ENCODE data around the gene CTTNBP2. TPM values are rescaled to one million over a fixed set of nuclear protein-coding genes. Genes with fewer than 3 reads are reported as not detected.

The CTTNBP2 gene
- total RNA-seq, 4 donors from 2014 or later, result 2.6 to 6.2 (median 4.3) TPM

DNA sequence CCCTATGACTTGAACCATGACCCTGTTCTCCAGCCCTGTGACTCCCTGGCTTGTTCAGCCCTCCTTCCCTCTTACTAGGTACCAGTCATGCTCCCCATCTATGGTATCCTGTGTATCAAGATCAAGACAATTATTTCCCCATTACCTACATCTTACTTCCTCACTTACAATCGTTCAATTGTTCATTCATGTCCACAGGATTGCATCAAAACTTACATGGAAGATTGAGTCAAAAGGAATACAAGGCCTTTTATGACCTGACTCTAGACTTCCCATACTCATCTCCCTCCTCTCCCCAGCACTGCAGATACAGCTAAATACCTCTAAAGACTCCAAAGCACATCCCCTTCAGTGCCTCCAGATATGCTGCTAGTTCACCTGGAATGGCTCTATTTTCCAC lies 109.2 kb downstream of the CTTNBP2 start:
- intact Hi-C loops (cut with DNase I; ENCODE audit: low total_unique reads), result no loop called here
- H3K9me3 ChIP-seq, result no peaks in the 10 kb centered on the region
- TF ChIP-seq EP300 (IDR thresholded peaks at IDR 0.05; ENCODE audit: low read depth) (no peak), POLR2A (IDR thresholded peaks at IDR 0.05) (no peak), POLR2AphosphoS5 (IDR thresholded peaks at IDR 0.05) (no peak)
- TF ChIP-seq, protein P1, sequence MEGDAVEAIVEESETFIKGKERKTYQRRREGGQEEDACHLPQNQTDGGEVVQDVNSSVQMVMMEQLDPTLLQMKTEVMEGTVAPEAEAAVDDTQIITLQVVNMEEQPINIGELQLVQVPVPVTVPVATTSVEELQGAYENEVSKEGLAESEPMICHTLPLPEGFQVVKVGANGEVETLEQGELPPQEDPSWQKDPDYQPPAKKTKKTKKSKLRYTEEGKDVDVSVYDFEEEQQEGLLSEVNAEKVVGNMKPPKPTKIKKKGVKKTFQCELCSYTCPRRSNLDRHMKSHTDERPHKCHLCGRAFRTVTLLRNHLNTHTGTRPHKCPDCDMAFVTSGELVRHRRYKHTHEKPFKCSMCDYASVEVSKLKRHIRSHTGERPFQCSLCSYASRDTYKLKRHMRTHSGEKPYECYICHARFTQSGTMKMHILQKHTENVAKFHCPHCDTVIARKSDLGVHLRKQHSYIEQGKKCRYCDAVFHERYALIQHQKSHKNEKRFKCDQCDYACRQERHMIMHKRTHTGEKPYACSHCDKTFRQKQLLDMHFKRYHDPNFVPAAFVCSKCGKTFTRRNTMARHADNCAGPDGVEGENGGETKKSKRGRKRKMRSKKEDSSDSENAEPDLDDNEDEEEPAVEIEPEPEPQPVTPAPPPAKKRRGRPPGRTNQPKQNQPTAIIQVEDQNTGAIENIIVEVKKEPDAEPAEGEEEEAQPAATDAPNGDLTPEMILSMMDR (IDR thresholded peaks at IDR 0.05), result no peak
- H3K27ac ChIP-seq, result no peak overlapping the region
- in situ Hi-C loops (cut with MboI; ENCODE audit: low pct_ligation_motif_present in 1 of 4, low pct_unique_long_range_greater_than_20kb in 1 of 4, low sequenced_read_pairs in 3 of 4), result loop anchor here in 2 of 4 donors (25.0 kb wide), 1 partner anchor 348 kb away; no protein-coding TSS in a partner anchor
- no peaks in the 10 kb centered on the region for H3K4me1 ChIP-seq
- DNase-seq, result no peak
- no peak overlapping the region for H3K4me3 ChIP-seq
- H3K27me3 ChIP-seq, result no peaks in the 10 kb centered on the region
- H3K36me3 ChIP-seq, result peaks cover 0 to 1% (median 0%) of the 10 kb centered on the region in 4 donors
- WGBS, 2 donors (ENCODE audit: low coverage in 1 of 2), result 50 to 67% methylated on average over 1 of the region's 1 CpG

DNA sequence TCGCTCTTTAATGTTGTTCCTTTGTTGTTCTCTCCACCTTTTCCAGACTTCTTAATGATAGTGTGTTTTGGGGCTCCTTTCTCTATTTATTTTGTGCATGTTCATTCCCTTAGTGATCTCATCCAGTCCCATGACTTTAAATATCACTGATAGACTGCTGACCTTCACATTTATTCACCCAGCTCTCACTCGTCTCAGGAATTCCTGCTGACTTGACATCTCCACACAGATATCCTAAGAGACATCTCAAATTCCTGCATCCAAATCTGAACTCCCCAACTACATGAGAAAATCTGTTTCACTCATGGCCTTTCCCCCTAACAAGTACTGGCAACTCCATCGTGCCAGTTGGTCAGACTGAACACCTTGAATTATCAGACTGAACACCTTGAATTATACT lies 111.2 kb downstream of the CTTNBP2 start:
- in situ Hi-C loops (cut with MboI; ENCODE audit: low pct_ligation_motif_present in 1 of 4, low pct_unique_long_range_greater_than_20kb in 1 of 4, low sequenced_read_pairs in 3 of 4) (loop anchor here in 2 of 4 donors (25.0 kb wide), 1 partner anchor 350 kb away; no protein-coding TSS in a partner anchor), intact Hi-C loops (cut with DNase I; ENCODE audit: low total_unique reads) (no loop called here)
- Histone ChIP-seq H3K4me1 (no peaks in the 10 kb centered on the region), H3K36me3 (peaks cover 0 to 1% (median 0%) of the 10 kb centered on the region in 4 donors), H3K9me3 (no peaks in the 10 kb centered on the region), H3K27me3 (no peaks in the 10 kb centered on the region), H3K4me3 (no peak overlapping the region), H3K27ac (no peak overlapping the region)
- DNase-seq, result no peak
- 85 to 87% methylated on average over 3 of the region's 3 CpGs for WGBS, 2 donors (ENCODE audit: low coverage in 1 of 2)
- TF ChIP-seq, protein P1 (IDR thresholded peaks at IDR 0.05), result no peak
- no peak for TF ChIP-seq EP300 (IDR thresholded peaks at IDR 0.05; ENCODE audit: low read depth)
- TF ChIP-seq POLR2A (IDR thresholded peaks at IDR 0.05), result no peak
- TF ChIP-seq POLR2AphosphoS5 (IDR thresholded peaks at IDR 0.05), result no peak

DNA sequence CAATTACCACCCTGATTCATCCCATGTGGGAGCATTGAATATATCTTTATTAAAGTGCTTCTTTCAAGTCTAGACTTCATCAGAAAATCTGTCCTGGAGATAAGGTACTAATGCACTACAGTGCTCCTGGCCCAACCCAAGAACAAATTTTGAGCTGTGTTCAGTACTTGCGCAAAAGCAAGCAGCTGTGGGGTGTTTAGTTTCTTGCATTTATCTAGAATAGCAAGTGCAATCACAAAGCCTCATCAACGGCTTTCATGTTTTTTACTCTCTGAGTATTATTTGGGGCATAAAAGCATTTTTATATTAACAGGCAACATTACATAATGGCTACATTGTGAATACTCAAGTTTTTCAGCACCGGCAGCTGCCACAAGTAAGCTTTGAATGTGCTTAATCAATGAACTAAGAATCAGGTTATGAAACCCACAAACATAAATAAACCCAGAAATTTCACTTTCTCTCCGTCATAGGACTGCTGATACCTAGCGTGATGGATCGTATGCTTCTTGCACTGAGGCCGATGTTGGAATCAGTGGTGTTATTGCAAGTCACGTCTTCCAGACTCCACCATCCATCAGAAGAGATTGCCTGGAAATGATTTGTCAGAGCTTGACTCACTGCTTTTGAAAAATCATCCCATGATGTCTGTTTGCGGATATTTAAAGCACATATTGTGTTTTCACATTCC lies 113.1 kb downstream of the CTTNBP2 start:
- Histone ChIP-seq H3K9me3 (no peaks in the 10 kb centered on the region), H3K36me3 (peaks cover 0 to 1% (median 0%) of the 10 kb centered on the region in 4 donors), H3K27me3 (no peaks in the 10 kb centered on the region), H3K27ac (no peak overlapping the region), H3K4me3 (no peak overlapping the region), H3K4me1 (no peaks in the 10 kb centered on the region)
- no peak for DNase-seq
- TF ChIP-seq EP300 (IDR thresholded peaks at IDR 0.05; ENCODE audit: low read depth), result no peak
- TF ChIP-seq, protein P1 (IDR thresholded peaks at IDR 0.05), result no peak
- TF ChIP-seq POLR2A (IDR thresholded peaks at IDR 0.05), result no peak
- no peak for TF ChIP-seq POLR2AphosphoS5 (IDR thresholded peaks at IDR 0.05)
- WGBS, 2 donors (ENCODE audit: low coverage in 1 of 2), result 83 to 89% methylated on average over 7 to 9 of the region's 9 CpGs
- intact Hi-C loops (cut with DNase I; ENCODE audit: low total_unique reads), result no loop called here
- in situ Hi-C loops (cut with MboI; ENCODE audit: low pct_ligation_motif_present in 1 of 4, low pct_unique_long_range_greater_than_20kb in 1 of 4, low sequenced_read_pairs in 3 of 4), result loop anchor here in 3 of 4 donors (10.0 to 25.0 kb wide), 2 partner anchors 345 to 352 kb away; no protein-coding TSS in a partner anchor

DNA sequence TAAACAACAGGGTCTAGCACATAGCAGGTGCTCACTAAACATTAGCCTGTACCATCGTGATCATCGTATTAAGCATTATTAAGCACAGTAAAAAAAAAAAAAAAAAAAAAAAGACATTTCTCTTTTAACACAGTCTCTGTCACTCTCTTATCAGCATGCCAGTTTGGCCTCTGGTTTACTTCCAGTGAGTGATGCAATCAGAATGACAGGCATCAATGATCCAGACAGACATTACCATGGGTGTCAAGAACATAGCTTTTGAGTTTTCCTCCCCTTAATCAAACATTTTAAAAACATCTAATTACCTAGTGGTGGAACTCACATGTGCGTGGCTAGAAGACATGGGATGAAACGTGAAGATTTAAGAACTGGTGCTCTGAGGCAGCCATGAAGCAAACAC lies 115.8 kb downstream of the CTTNBP2 start:
- H3K27ac ChIP-seq, result no peak overlapping the region
- H3K4me1 ChIP-seq, result no peaks in the 10 kb centered on the region
- no peaks in the 10 kb centered on the region for H3K27me3 ChIP-seq
- WGBS, 2 donors (ENCODE audit: low coverage in 1 of 2), result 87 to 100% methylated on average over 2 to 4 of the region's 4 CpGs
- H3K4me3 ChIP-seq, result no peak overlapping the region
- DNase-seq, result no peak
- H3K9me3 ChIP-seq, result no peaks in the 10 kb centered on the region
- intact Hi-C loops (cut with DNase I; ENCODE audit: low total_unique reads), result no loop called here
- H3K36me3 ChIP-seq, result peaks cover 0 to 1% (median 0%) of the 10 kb centered on the region in 4 donors
- in situ Hi-C loops (cut with MboI; ENCODE audit: low pct_ligation_motif_present in 1 of 4, low pct_unique_long_range_greater_than_20kb in 1 of 4, low sequenced_read_pairs in 3 of 4), result loop anchor here in 3 of 4 donors (10.0 to 25.0 kb wide), 2 partner anchors 347 to 355 kb away; no protein-coding TSS in a partner anchor
- no peak for TF ChIP-seq EP300 (IDR thresholded peaks at IDR 0.05; ENCODE audit: low read depth)
- no peak for TF ChIP-seq POLR2A (IDR thresholded peaks at IDR 0.05)
- TF ChIP-seq POLR2AphosphoS5 (IDR thresholded peaks at IDR 0.05), result no peak
- TF ChIP-seq, protein P1 (IDR thresholded peaks at IDR 0.05), result no peak

All from transverse colon (tissue), 4 donors.